MG63 (cell line): ENCODE data around the gene GPX7. TPM values are rescaled to one million over a fixed set of nuclear protein-coding genes. Genes with fewer than 3 reads are reported as not detected.

Source experiments
- DNase-seq: peaks from one replicate; pipeline ENCODE4 v3.0.0-alpha.2; 2020
- H3K27me3 ChIP-seq: fragments of 250-450 bp; sonication (Bioruptor Pico); 2 replicates; pipeline ENCODE4 v1.5.1; 2020; ENCODE audit warnings: mild to moderate bottlenecking, moderate library complexity
- H3K36me3 ChIP-seq: fragments of 250-450 bp; sonication (Bioruptor Pico); 2 replicates; pipeline ENCODE4 v1.5.1; 2020; ENCODE audit warnings: mild to moderate bottlenecking, moderate library complexity
- H3K4me3 ChIP-seq: fragments of 250-450 bp; sonication (Bioruptor Pico); 2 replicates; pipeline ENCODE4 v1.5.1; 2020; ENCODE audit warnings: mild to moderate bottlenecking, moderate library complexity
- H3K9me3 ChIP-seq: fragments of 250-450 bp; sonication (Bioruptor Pico); 2 replicates; pipeline ENCODE4 v1.5.1; 2020; ENCODE audit warnings: mild to moderate bottlenecking, moderate library complexity
- total RNA-seq: library from RNA; depleted of rRNA; stranded (reverse); fragments of >200 nt; shearing (Covaris generic); gene quantifications from 2 replicates; pipeline ENCODE4 v1.2.3, GENCODE V29; 2014; ENCODE audit warnings: low replicate concordance

GPX7 gene
- total RNA-seq, 1 experiment from 2014 or later: 22.5 TPM

DNA sequence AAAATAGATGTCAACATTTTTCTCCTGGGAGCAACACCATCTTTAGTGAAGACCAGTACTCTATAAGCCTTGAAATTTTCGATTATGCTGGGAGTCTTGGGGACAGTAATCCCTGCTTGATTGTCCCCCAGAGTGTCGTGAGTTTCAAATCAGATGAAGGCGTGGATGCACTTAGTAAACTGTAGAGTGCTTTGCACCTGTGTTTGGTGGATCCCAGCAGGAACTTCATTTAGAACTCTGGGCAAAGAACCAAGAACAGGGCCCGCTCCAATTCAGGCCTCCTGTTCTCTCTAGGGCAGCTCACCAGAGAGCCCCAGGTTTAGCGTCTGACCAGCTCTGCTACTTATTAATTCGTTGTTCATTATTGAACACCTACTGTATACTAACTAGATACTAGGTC is 1.5 kb downstream of the GPX7 start:
- H3K9me3 ChIP-seq: no peaks in the 10 kb centered on the region
- no peak overlapping the region for H3K4me3 ChIP-seq
- no peaks in the 10 kb centered on the region for H3K36me3 ChIP-seq
- no peak for DNase-seq
- no peaks in the 10 kb centered on the region for H3K27me3 ChIP-seq

DNA sequence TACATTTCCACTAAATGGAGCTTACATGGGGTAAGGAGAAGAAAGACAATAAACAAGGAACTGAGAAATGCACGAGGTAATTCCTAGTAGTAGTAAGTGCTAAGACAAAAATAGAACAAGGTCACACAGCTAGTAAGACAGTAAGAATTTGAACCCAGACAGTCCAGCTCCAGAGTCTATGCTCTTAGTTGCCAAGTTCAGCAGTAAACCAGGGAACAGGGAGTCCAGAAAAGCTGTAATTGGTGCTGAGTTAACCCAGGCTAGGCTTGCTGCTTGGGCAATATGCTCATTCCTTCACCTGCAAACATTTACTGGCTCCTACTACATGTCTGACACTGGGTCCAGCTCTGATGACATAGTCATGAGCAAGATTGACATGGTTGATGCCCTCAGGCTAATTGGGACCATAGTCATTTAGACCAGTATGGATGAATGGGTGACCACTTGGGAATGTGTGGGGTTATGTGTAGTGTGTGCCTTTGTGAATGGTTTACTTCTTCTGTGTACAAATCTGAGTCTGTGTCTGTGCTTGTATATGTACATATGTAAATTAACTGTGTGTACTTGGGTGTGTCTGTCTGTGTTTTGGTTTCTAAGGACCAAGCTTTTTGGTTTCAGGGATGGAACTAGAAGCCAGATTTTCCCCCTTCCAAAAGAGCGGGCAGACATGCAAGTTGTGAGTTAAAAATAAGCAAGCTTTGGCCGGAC is 2.0 kb downstream of the GPX7 start:
- Histone ChIP-seq H3K4me3 (no peak overlapping the region), H3K36me3 (no peaks in the 10 kb centered on the region), H3K27me3 (no peaks in the 10 kb centered on the region), H3K9me3 (no peaks in the 10 kb centered on the region)
- no peak for DNase-seq

DNA sequence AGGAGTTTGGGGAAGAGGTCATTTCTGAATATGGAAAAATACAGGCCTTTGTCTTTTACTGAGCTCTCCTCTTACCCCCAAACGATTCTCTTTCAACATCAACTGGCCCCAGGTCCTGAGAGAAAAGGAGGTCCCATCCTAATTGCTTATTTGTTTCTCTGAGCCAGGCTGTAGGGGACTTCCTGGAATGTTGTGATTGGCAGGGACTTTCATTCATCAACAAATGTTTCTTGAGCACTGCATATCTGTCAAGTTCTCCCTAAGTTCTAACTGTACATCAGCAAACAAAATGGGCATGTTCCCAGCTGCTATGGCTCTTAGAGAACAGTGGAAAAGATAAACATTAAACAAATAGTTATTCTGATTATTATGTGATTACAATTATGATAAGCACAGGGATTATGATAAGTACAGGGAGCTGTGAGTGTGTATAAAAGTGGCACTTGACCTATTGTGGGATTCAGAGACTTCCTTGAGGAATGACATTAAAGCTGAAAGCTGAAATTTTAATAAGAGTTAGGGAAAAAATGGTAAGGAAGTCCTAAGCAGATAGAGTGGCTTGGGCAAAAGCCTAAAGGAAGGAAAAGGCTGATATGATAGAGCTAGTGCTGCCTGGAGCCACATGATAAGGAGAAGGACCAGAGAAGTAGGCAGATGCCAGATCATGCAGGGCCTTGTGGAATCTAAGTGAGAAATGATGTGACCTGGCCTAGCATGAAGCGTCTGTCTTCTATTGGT is 11.6 kb downstream of the GPX7 start:
- Histone ChIP-seq H3K27me3 (no peaks in the 10 kb centered on the region), H3K9me3 (no peaks in the 10 kb centered on the region), H3K4me3 (no peak overlapping the region), H3K36me3 (no peaks in the 10 kb centered on the region)
- no peak for DNase-seq

GRCh38 chr1:52614671-52615070 is 12.5 kb downstream of the GPX7 start:
- Histone ChIP-seq H3K36me3 (no peaks in the 10 kb centered on the region), H3K27me3 (no peaks in the 10 kb centered on the region), H3K9me3 (no peaks in the 10 kb centered on the region), H3K4me3 (no peak overlapping the region)
- DNase-seq: no peak

DNA sequence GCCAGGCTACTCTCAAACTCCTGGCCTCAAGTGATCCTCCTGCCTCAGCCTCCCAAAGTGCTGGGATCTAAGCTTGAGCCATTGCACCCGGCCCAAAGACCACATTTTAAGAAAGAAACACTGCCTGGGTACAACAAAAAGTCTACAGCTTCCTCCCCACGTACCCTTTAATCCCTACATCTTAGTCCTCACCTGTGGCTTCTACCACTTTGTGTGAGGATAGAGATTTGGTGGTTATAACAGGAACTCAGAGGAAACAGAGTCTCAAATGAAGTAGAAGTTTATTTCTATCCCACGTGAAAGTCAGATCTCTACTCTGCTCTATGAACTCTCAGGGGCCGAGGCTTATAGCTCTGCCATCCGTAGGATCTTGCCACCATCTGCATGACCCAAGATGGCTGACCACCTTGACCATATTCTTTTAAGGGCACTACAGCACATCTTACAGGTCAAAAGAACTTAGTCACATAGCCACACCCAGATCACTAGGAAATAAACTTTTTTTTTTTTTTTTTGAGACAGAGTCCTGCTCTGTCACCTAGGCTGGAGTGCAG is 13.4 kb downstream of the GPX7 start:
- no peaks in the 10 kb centered on the region for H3K36me3 ChIP-seq
- no peaks in the 10 kb centered on the region for H3K9me3 ChIP-seq
- DNase-seq: no peak
- H3K27me3 ChIP-seq: no peaks in the 10 kb centered on the region
- no peak overlapping the region for H3K4me3 ChIP-seq

DNA sequence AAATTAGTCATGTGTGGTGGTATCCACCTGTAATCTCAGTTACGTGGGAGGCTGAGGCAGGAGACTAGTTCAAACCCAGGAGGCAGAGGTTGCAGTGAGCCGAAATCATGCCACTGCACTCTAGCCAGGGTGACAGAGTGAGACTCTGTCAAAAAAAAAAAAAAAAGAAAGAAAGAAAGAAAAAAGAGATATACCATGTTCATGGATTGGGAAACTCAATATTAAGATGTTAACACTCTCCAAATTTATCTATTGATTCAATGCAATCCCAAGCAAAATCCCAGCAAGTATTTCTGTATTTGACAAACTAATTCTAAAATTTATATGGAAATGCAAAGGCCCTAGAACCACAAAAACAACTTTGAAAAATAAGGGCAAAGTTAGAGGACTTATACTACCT is 19.8 kb downstream of the GPX7 start:
- no peak for DNase-seq
- H3K36me3 ChIP-seq: no peaks in the 10 kb centered on the region
- H3K9me3 ChIP-seq: peaks cover 2% of the 10 kb centered on the region; the same call in 1 of the 2 replicates
- no peak overlapping the region for H3K4me3 ChIP-seq
- H3K27me3 ChIP-seq: no peaks in the 10 kb centered on the region

GRCh38 chr1:52623812-52624211 is 21.6 kb downstream of the GPX7 start:
- Histone ChIP-seq H3K4me3 (no peak overlapping the region), H3K27me3 (no peaks in the 10 kb centered on the region), H3K9me3 (peaks cover 2% of the 10 kb centered on the region; the same call in 1 of the 2 replicates), H3K36me3 (no peaks in the 10 kb centered on the region)
- no peak for DNase-seq

DNA sequence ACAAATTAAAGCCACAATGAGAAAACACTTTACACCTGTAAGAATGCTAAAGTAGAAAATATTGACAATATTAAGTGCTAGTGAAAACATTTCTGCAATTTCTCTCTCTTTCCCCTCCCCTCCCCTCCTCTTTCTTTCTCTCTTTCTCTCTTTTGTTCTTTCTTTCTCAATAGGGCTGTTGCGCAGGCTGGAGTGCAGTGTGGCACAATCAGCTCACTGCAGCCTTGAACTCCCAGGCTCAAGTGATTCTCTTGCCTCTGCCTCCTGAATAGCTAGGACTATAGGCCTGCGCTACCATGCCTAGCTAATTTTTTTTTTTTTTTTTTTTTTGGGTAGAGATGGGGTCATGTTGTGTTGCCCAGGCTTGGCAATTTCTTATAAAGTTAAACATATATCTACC is 24.9 kb downstream of the GPX7 start:
- no peak for DNase-seq
- no peaks in the 10 kb centered on the region for H3K9me3 ChIP-seq
- H3K36me3 ChIP-seq: no peaks in the 10 kb centered on the region
- H3K4me3 ChIP-seq: no peak overlapping the region
- no peaks in the 10 kb centered on the region for H3K27me3 ChIP-seq

DNA sequence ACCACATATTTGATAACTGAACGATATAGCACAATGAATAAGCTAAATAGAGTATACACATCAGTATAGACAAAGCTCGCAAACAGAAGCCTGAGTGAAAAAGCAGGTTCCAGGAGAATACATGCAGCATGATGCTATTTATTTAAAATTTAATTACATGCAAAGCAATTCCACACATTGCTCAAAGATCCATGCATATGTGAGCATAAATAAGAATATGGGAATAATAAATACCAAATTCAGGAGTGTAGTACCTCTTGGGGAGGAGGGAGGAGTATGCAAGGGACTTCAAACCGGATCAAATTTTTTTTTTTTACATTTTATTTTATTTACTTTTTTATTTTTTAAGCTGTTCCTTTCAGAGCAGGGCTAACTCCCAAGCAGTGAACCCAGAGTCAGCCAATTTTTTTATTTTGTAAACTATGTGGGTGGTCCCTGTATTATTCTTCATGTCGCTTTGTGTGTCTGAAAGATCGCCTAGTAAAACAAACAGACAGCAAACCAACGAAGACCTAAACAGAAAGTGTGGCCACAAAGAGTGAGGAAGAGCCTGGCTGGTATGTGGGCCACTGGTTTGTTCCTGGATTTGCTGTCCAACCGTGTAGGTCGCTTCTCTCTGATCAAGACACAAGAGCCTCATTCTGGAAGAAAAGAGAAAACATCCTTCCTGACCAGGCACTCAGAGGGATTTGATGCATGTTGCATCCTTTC is 26.6 kb downstream of the GPX7 start:
- peaks cover 1% of the 10 kb centered on the region; the same call in 1 of the 2 replicates for H3K27me3 ChIP-seq
- no peaks in the 10 kb centered on the region for H3K36me3 ChIP-seq
- H3K4me3 ChIP-seq: no peak overlapping the region
- DNase-seq: no peak
- no peaks in the 10 kb centered on the region for H3K9me3 ChIP-seq

- Histone ChIP-seq H3K27me3 (peaks cover 4% of the 10 kb centered on the region; the same call in 1 of the 2 replicates), H3K4me3 (no peak overlapping the region), H3K9me3 (no peaks in the 10 kb centered on the region; the same call in 1 of the 2 replicates), H3K36me3 (no peaks in the 10 kb centered on the region)
- no peak for DNase-seq
These were observed 27.1 kb downstream of the GPX7 start for GRCh38 chr1:52629325-52629643.

- Histone ChIP-seq H3K4me3 (no peak overlapping the region), H3K27me3 (peaks cover 4% of the 10 kb centered on the region; the same call in 1 of the 2 replicates), H3K36me3 (no peaks in the 10 kb centered on the region), H3K9me3 (peaks cover 1% of the 10 kb centered on the region; the same call in 1 of the 2 replicates)
- DNase-seq: no peak
These were observed 27.5 kb downstream of the GPX7 start for GRCh38 chr1:52629667-52630066.

DNA sequence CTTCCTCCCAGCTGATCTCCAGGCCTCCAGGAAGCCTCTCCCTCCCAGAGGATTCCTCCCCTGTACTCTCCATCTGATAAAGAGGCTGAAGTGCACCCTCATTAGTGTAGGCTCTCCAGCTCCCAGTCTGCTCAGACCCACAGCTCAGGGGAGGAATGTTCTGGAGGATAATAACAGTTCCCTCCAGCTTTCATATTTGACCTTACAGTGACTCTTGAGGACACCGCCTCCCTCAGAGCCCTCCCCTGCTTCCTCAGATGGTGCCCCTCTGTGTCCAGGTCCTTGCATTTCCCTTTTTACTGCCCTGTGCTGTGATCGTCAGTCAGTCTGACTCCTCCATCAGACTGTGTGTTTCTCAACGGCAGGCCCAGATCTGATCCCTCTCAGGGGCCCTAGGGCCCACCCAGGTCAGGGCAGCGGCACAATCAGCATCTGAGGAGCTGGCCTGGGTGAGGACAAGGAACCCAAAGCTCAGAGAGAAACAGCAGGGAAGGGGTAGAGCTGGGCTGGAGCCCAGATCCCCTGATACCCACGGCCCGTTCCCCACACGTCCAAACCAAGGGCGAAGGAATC is 29.7 kb downstream of the GPX7 start:
- peaks cover 4% of the 10 kb centered on the region; the same call in 1 of the 2 replicates for H3K27me3 ChIP-seq
- H3K36me3 ChIP-seq: no peaks in the 10 kb centered on the region
- no peak for DNase-seq
- no peak overlapping the region for H3K4me3 ChIP-seq
- H3K9me3 ChIP-seq: peaks cover 7% of the 10 kb centered on the region; the same call in 1 of the 2 replicates

DNA sequence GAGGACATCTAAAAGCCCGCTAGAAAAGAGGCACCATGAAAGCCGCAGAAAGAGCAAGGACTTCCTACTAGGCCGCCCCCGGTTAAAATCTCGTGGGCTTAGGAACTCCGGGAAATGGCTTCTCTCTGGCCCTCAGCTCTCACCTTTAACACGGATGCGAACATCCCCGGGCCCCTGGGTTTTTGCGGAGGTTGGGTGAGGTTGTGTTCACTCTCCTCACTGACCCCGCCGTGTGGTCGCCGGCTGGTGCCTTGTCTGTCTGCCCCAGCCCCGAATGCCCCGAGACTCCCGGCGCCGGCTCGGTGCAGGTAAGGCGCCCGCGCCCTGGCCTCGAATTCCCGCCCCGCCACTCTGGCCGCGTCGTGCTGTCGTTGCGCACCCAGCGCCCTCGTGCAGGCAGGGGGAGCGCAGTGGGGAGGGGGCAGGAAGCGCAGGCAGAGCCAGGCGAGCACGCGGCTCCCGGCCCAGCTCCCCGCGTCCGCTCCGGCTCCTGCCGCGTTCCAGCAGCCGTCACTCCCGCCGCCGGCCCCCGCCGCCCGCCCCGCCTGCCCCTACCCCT is 30.6 kb downstream of the GPX7 start, which contains the start of gene SHISAL2A:
Gene SHISAL2A (plus strand): TSS at position 437 of the 559 bp plus-strand sequence. CDS start 326 bp downstream, outside the sequence.
- H3K36me3 ChIP-seq: no peaks in the 10 kb centered on the region
- peak within 1 kb of the TSS; percentile 26; the same call in 1 of the 2 replicates for H3K4me3 ChIP-seq
- peaks cover 7% of the 10 kb centered on the region; the same call in 1 of the 2 replicates for H3K9me3 ChIP-seq
- peaks cover 4% of the 10 kb centered on the region; the same call in 1 of the 2 replicates for H3K27me3 ChIP-seq
- DNase-seq: no peak

GRCh38 chr1:52633291-52633754 is 31.2 kb downstream of the GPX7 start:
- peaks cover 7% of the 10 kb centered on the region; the same call in 1 of the 2 replicates for H3K9me3 ChIP-seq
- peak overlapping the region; percentile 26; the same call in 1 of the 2 replicates for H3K4me3 ChIP-seq
- DNase-seq: peak; percentile 15
- no peaks in the 10 kb centered on the region for H3K36me3 ChIP-seq
- peaks cover 4% of the 10 kb centered on the region; the same call in 1 of the 2 replicates for H3K27me3 ChIP-seq

GRCh38 chr1:52634111-52634510 is 31.9 kb downstream of the GPX7 start:
- H3K9me3 ChIP-seq: peaks cover 7% of the 10 kb centered on the region; the same call in 1 of the 2 replicates
- DNase-seq: no peak
- no peaks in the 10 kb centered on the region for H3K36me3 ChIP-seq
- H3K4me3 ChIP-seq: no peak overlapping the region
- peaks cover 4% of the 10 kb centered on the region; the same call in 1 of the 2 replicates for H3K27me3 ChIP-seq
